Measurements from ENCODE around the gene TSPY1.
"Not testable (repeated sequence)": the region's sequence is repeated elsewhere in the genome, so short reads cannot be mapped to it uniquely, and the experiment has no call there.

GRCh38 chrY:9504396-9504795 is 37.6 kb downstream of the TSPY1 start:
- TF ChIP-seq, protein P1, sequence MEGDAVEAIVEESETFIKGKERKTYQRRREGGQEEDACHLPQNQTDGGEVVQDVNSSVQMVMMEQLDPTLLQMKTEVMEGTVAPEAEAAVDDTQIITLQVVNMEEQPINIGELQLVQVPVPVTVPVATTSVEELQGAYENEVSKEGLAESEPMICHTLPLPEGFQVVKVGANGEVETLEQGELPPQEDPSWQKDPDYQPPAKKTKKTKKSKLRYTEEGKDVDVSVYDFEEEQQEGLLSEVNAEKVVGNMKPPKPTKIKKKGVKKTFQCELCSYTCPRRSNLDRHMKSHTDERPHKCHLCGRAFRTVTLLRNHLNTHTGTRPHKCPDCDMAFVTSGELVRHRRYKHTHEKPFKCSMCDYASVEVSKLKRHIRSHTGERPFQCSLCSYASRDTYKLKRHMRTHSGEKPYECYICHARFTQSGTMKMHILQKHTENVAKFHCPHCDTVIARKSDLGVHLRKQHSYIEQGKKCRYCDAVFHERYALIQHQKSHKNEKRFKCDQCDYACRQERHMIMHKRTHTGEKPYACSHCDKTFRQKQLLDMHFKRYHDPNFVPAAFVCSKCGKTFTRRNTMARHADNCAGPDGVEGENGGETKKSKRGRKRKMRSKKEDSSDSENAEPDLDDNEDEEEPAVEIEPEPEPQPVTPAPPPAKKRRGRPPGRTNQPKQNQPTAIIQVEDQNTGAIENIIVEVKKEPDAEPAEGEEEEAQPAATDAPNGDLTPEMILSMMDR (IDR thresholded peaks at IDR 0.05; ENCODE audit: low read depth, low read length, missing input control): not testable (repeated sequence)
- TF ChIP-seq SP1 (IDR thresholded peaks at IDR 0.05); YY1 (IDR thresholded peaks at IDR 0.05); JUND (IDR thresholded peaks at IDR 0.05); RXRA (IDR thresholded peaks at IDR 0.05); FOXA1 (IDR thresholded peaks at IDR 0.05); TAF1 (conservative IDR thresholded peaks at IDR 0.05); HNF4G (IDR thresholded peaks at IDR 0.05): not testable (repeated sequence)
- TF ChIP-seq, protein P2, sequence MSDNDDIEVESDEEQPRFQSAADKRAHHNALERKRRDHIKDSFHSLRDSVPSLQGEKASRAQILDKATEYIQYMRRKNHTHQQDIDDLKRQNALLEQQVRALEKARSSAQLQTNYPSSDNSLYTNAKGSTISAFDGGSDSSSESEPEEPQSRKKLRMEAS (IDR thresholded peaks at IDR 0.05): not testable (repeated sequence)

All from liver (tissue), 3 donors.